WTC11 (cell line): ENCODE measurements around the gene RGS6. TPM values are rescaled to one million over a fixed set of nuclear protein-coding genes. Genes with fewer than 3 reads are reported as not detected.

ENCODE experiments used
- ATAC-seq: fragments of 200-7000 bp; cut with Tn5 transposase; 2 replicates; pipeline ENCODE4 v1.10.0; 2021; ENCODE audit warnings: mild to moderate bottlenecking, moderate library complexity
- CTCF ChIA-PET: fragments of 300-600 bp; sonication (Branson Sonifier 250); formaldehyde crosslinking; loops from one replicate; lab custom pipeline; 2021; ENCODE audit warnings: antibody characterized with exemption; lab: Charles Lee
- POLR2A ChIA-PET: fragments of 350-600 bp; sonication (Branson Sonifier 250); formaldehyde crosslinking; loops from one replicate; lab custom pipeline; 2021; ENCODE audit warnings: antibody characterized with exemption; lab: Charles Lee
- DNase-seq: peaks from one replicate; pipeline ENCODE4 v3.0.0; 2021; ENCODE audit warnings: low spot score
- H3K27ac Mint-ChIP-seq: 2 replicates; pipeline ENCODE4 v1.8.0; 2021; ENCODE audit warnings: mixed read lengths
- H3K27me3 Mint-ChIP-seq: 2 replicates; pipeline ENCODE4 v1.8.0; 2021; ENCODE audit warnings: low read depth, mild to moderate bottlenecking, moderate library complexity, mixed read lengths
- H3K36me3 Mint-ChIP-seq: 2 replicates; pipeline ENCODE4 v1.8.0; 2021; ENCODE audit warnings: mixed read lengths
- H3K4me1 Mint-ChIP-seq: 2 replicates; pipeline ENCODE4 v1.8.0; 2022; ENCODE audit warnings: mixed read lengths
- H3K4me3 Mint-ChIP-seq: 2 replicates; pipeline ENCODE4 v1.8.0; 2021; ENCODE audit warnings: mild to moderate bottlenecking, moderate library complexity, mixed read lengths
- H3K9me3 Mint-ChIP-seq: 2 replicates; pipeline ENCODE4 v1.8.0; 2021; ENCODE audit warnings: mixed read lengths
- CREB1 ChIP-seq: sonication (generic); formaldehyde crosslinking; IDR thresholded peaks from 2 replicates; pipeline ENCODE4 v1.8.0; 2023; ENCODE audit warnings: mild to moderate bottlenecking, missing genetic modification reagents
- E2F1 ChIP-seq: sonication (generic); formaldehyde crosslinking; IDR thresholded peaks from 2 replicates; pipeline ENCODE4 v1.8.0; 2022; ENCODE audit warnings: mild to moderate bottlenecking, missing genetic modification reagents
- ELF4 ChIP-seq: sonication (generic); formaldehyde crosslinking; IDR thresholded peaks from 2 replicates; pipeline ENCODE4 v1.8.1; 2022; ENCODE audit warnings: low read depth, mild to moderate bottlenecking, moderate library complexity, missing genetic modification reagents
- FOXK1 ChIP-seq: sonication (generic); formaldehyde crosslinking; IDR thresholded peaks from 2 replicates; pipeline ENCODE4 v1.8.0; 2022; ENCODE audit warnings: mild to moderate bottlenecking, moderate library complexity, missing genetic modification reagents
- FOXP1 ChIP-seq: sonication (generic); formaldehyde crosslinking; IDR thresholded peaks from 2 replicates; pipeline ENCODE4 v1.8.0; 2022; ENCODE audit warnings: missing genetic modification reagents, mild to moderate bottlenecking, moderate library complexity, borderline replicate concordance
- HMGA2 ChIP-seq: fragments of 250-450 bp; sonication (Bioruptor Pico); IDR thresholded peaks from 2 replicates; pipeline ENCODE4 v1.4.0; 2021; ENCODE audit warnings: mild to moderate bottlenecking, moderate library complexity
- NFE2L1 ChIP-seq: sonication (generic); formaldehyde crosslinking; IDR thresholded peaks from 2 replicates; pipeline ENCODE4 v1.8.1; 2023; ENCODE audit warnings: missing genetic modification reagents
- OVOL2 ChIP-seq: fragments of 250-450 bp; sonication (Bioruptor Pico); IDR thresholded peaks from 2 replicates; pipeline ENCODE4 v1.9.0; 2021; ENCODE audit warnings: mild to moderate bottlenecking, borderline replicate concordance
- PRDM15 ChIP-seq: sonication (generic); formaldehyde crosslinking; IDR thresholded peaks from 2 replicates; pipeline ENCODE4 v1.8.0; 2022; ENCODE audit warnings: missing genetic modification reagents
- SMAD4 ChIP-seq: sonication (generic); formaldehyde crosslinking; IDR thresholded peaks from 2 replicates; pipeline ENCODE4 v1.8.0; 2022; ENCODE audit warnings: mild to moderate bottlenecking, missing genetic modification reagents
- TCF7 ChIP-seq: sonication (generic); formaldehyde crosslinking; IDR thresholded peaks from 2 replicates; pipeline ENCODE4 v1.8.0; 2022; ENCODE audit warnings: mild to moderate bottlenecking, low read depth, missing genetic modification reagents, moderate library complexity
- TP53 ChIP-seq: sonication (generic); formaldehyde crosslinking; IDR thresholded peaks from 2 replicates; pipeline ENCODE4 v1.8.1; 2023; ENCODE audit warnings: mild to moderate bottlenecking, missing genetic modification reagents
- USF2 ChIP-seq: sonication (generic); formaldehyde crosslinking; IDR thresholded peaks from 2 replicates; pipeline ENCODE4 v1.8.1; 2023; ENCODE audit warnings: mild to moderate bottlenecking, missing genetic modification reagents, moderate library complexity
- ZNF263 ChIP-seq: sonication (generic); formaldehyde crosslinking; IDR thresholded peaks from 2 replicates; pipeline ENCODE4 v1.8.1; 2022; ENCODE audit warnings: low read depth, mild to moderate bottlenecking, moderate library complexity, missing genetic modification reagents
- ZNF423 ChIP-seq: fragments of 250-450 bp; sonication (Bioruptor Pico); IDR thresholded peaks from 2 replicates; pipeline ENCODE4 v2.1.2; 2022; ENCODE audit warnings: mild to moderate bottlenecking, moderate library complexity
- ZNF512 ChIP-seq: sonication (generic); formaldehyde crosslinking; IDR thresholded peaks from 2 replicates; pipeline ENCODE4 v1.8.1; 2022; ENCODE audit warnings: missing genetic modification reagents, borderline replicate concordance
- ZSCAN18 ChIP-seq: fragments of 250-450 bp; sonication (Bioruptor Pico); IDR thresholded peaks from 2 replicates; pipeline ENCODE4 v2.1.2; 2022; ENCODE audit warnings: mild to moderate bottlenecking, moderate library complexity
- total RNA-seq: library from RNA; stranded (reverse); gene quantifications from 3 replicates; pipeline ENCODE4 v1.2.3, GENCODE V29; 2021

RGS6 gene
- total RNA-seq, 1 experiment from 2014 or later = 1.0 TPM

- no peak overlapping the region for H3K27ac Mint-ChIP-seq
- no peak overlapping the region for H3K4me3 Mint-ChIP-seq
- H3K4me1 Mint-ChIP-seq = peaks cover 2% of the 10 kb centered on the region
- ATAC-seq = no peak
- DNase-seq = no peak
- CTCF ChIA-PET = no interaction called here
- peaks cover 3% of the 10 kb centered on the region; the same call in 1 of the 2 replicates for H3K27me3 Mint-ChIP-seq
- POLR2A ChIA-PET = no interaction called here
- peaks cover 26% of the 10 kb centered on the region for H3K36me3 Mint-ChIP-seq
- no peak for TF ChIP-seq NFE2L1 (CRISPR knock-in tag)
- no peak for TF ChIP-seq ELF4 (CRISPR knock-in tag)
- no peak for TF ChIP-seq ZNF263 (CRISPR knock-in tag)
- no peak for TF ChIP-seq SMAD4
- no peak for TF ChIP-seq HMGA2 (CRISPR knock-in tag)
- TF ChIP-seq FOXK1 (CRISPR knock-in tag) = no peak
- TF ChIP-seq USF2 (CRISPR knock-in tag) = no peak
- TF ChIP-seq CREB1 (CRISPR knock-in tag) = no peak
- TF ChIP-seq PRDM15 = no peak
- TF ChIP-seq ZSCAN18 (CRISPR knock-in tag) = no peak
- TF ChIP-seq TCF7 = no peak
- TF ChIP-seq OVOL2 = no peak
- no peak for TF ChIP-seq FOXP1 (CRISPR knock-in tag)
- peaks cover 50% of the 10 kb centered on the region for H3K9me3 Mint-ChIP-seq
These were observed 373.3 kb downstream of the RGS6 start for GRCh38 chr14:72305561-72305960.

GRCh38 chr14:72308967-72309485 is 376.8 kb downstream of the RGS6 start:
- Mint-ChIP-seq H3K9me3 (peaks cover 34% of the 10 kb centered on the region), H3K4me1 (peaks cover 11% of the 10 kb centered on the region), H3K27ac (no peak overlapping the region), H3K36me3 (peaks cover 19% of the 10 kb centered on the region), H3K4me3 (no peak overlapping the region), H3K27me3 (peaks cover 3% of the 10 kb centered on the region; the same call in 1 of the 2 replicates)
- DNase-seq (no peak), ATAC-seq (no peak)
- CTCF ChIA-PET = no interaction called here
- no peak for TF ChIP-seq E2F1 (CRISPR knock-in tag)
- TF ChIP-seq TP53 (CRISPR knock-in tag) = no peak
- TF ChIP-seq ZNF423 (CRISPR knock-in tag) = no peak
- TF ChIP-seq ZNF512 = no peak
- POLR2A ChIA-PET = no interaction called here
